Measurements from ENCODE around the gene RAX2. TPM values are rescaled to one million over a fixed set of nuclear protein-coding genes. Genes with fewer than 3 reads are reported as not detected.

RAX2 gene
- total and polyA plus RNA-seq, 10 of the 15 experiments (the other 5 are each of a cell fraction or from before 2014, with no cell fraction given): not detected

GRCh38 chr19:3719868-3720267 lies 52.2 kb downstream of the RAX2 start:
- no peaks in the 10 kb centered on the region for H3K36me3 ChIP-seq (ENCODE audit: control insufficient read depth in 2 of 2, insufficient read depth in 2 of 2, low read length in 1 of 2)
- POLR2A ChIA-PET: no interaction called here
- no peaks in the 10 kb centered on the region for H3K9me3 ChIP-seq (replicated peaks; ENCODE audit: control insufficient read depth, insufficient read depth, low read length)
- CTCF ChIA-PET: interaction anchor here (0.6 to 1.8 kb wide), 2 partner anchors 13 to 163 kb away, joined by 3 to 6 read pairs; no protein-coding TSS in a partner anchor
- H3K79me2 ChIP-seq (ENCODE audit: control insufficient read depth, insufficient read depth, low read length): no peaks in the 10 kb centered on the region
- no peak for ATAC-seq
- no peak for DNase-seq (ENCODE audit: low read depth, low spot score)
- 65% methylated on average over 4 of the region's 4 CpGs for WGBS (ENCODE audit: insufficient coverage, insufficient replicate concordance, low lambda C conversion rate, missing lambda C conversion rate)
- H3K9ac ChIP-seq (ENCODE audit: control insufficient read depth, insufficient read depth, low read length): no peak overlapping the region
- no peak overlapping the region for H3K4me3 ChIP-seq
- no peak for FAIRE-seq
- H3K27me3 ChIP-seq (replicated peaks in 1 of 2; ENCODE audit: control insufficient read depth in 2 of 2, insufficient read depth in 2 of 2, low read length in 1 of 2): peaks cover 1 to 3% of the 10 kb centered on the region in 2 experiments; a peak in 1 of 4 replicates
- H3K4me1 ChIP-seq (ENCODE audit: control insufficient read depth, insufficient read depth, low read length): no peaks in the 10 kb centered on the region
- H3K4me2 ChIP-seq (ENCODE audit: control insufficient read depth, insufficient read depth): no peak overlapping the region
- no peaks in the 10 kb centered on the region for H4K20me1 ChIP-seq (ENCODE audit: control insufficient read depth, insufficient read depth)
- H3K27ac ChIP-seq (ENCODE audit: control insufficient read depth, insufficient read depth): no peak overlapping the region
- intact Hi-C loops (cut with micrococcal nuclease; ENCODE audit: unreplicated experiment) (no loop called here), in situ Hi-C loops (cut with MboI) (no loop called here)
- RAD21 ChIA-PET (ENCODE audit: unreplicated experiment): no interaction called here
- no peak overlapping the region for H2AFZ ChIP-seq (ENCODE audit: control insufficient read depth, low read depth, low read length)
- BruUV-seq (replicated peaks): no TSS peak
- SMC1A ChIA-PET (ENCODE audit: uncharacterized antibody, unreplicated experiment): no interaction called here
- TF ChIP-seq USF1 (IDR thresholded peaks at IDR 0.05; ENCODE audit: borderline replicate concordance, extremely low read length, insufficient read depth, low read depth, low read length) (no peak), TCF12 (IDR thresholded peaks at IDR 0.05; ENCODE audit: low read depth, low read length) (no peak), PAX8 (IDR thresholded peaks at IDR 0.05) (no peak), POLR2AphosphoS5 (IDR thresholded peaks at IDR 0.05; ENCODE audit: low read length) (no peak), MAX (IDR thresholded peaks at IDR 0.05; ENCODE audit: low read depth, low read length) (no peak), ESRRA (IDR thresholded peaks at IDR 0.05; ENCODE audit: low read length) (no peak), TAF1 (IDR thresholded peaks at IDR 0.05; ENCODE audit: borderline replicate concordance, low read depth, low read length) (no peak), MLLT1 (IDR thresholded peaks at IDR 0.05) (no peak), YBX1 (IDR thresholded peaks at IDR 0.05) (no peak), EGR1 (IDR thresholded peaks at IDR 0.05; ENCODE audit: borderline replicate concordance in 1 of 2, low read depth in 2 of 2, low read length in 2 of 2) (no peak), NR2C2 (IDR thresholded peaks at IDR 0.05; ENCODE audit: borderline replicate concordance, control insufficient read depth, insufficient read length, low read depth) (no peak), SUZ12 (IDR thresholded peaks at IDR 0.05; ENCODE audit: unreplicated experiment) (no peak), ATF3 (IDR thresholded peaks at IDR 0.05; ENCODE audit: borderline replicate concordance, extremely low read depth, low read depth, low read length) (no peak), WRNIP1 (IDR thresholded peaks at IDR 0.05; ENCODE audit: borderline replicate concordance, low read depth, low read length) (no peak)
